ENCODE data around the gene GJA4. TPM values are rescaled to one million over a fixed set of nuclear protein-coding genes. Genes with fewer than 3 reads are reported as not detected.
A peak's percentile ranks its signal among the peaks of the same experiment; 100 is the strongest.

The GJA4 gene
- total RNA-seq, 4 donors from 2014 or later, result 2.0 to 5.0 (median 3.5) TPM

- Histone ChIP-seq H3K27me3 (no peaks in the 10 kb centered on the region), H3K4me1 (peaks cover 0 to 52% (median 0%) of the 10 kb centered on the region in 3 donors), H3K9me3 (no peaks in the 10 kb centered on the region), H3K27ac (peak overlapping the region in 1 of 4 donors; percentile 8), H3K36me3 (peaks cover 0 to 10% (median 0%) of the 10 kb centered on the region in 3 donors), H3K4me3 (no peak overlapping the region)
- intact Hi-C loops (cut with DNase I), result no loop called here
- DNase-seq, result no peak
- 71 to 86% methylated on average over 1 to 2 of the region's 4 CpGs for WGBS, 2 donors
- no peak for TF ChIP-seq POLR2A (IDR thresholded peaks at IDR 0.05)
- TF ChIP-seq CTCF (IDR thresholded peaks at IDR 0.05), result no peak
These were observed 50.2 kb downstream of the GJA4 start for GRCh38 chr1:34842952-34843371.

- TF ChIP-seq CTCF (IDR thresholded peaks at IDR 0.05) (no peak), POLR2A (IDR thresholded peaks at IDR 0.05) (no peak)
- no peak overlapping the region for H3K4me3 ChIP-seq
- H3K27me3 ChIP-seq, result no peaks in the 10 kb centered on the region
- H3K36me3 ChIP-seq, result peaks cover 0 to 14% (median 0%) of the 10 kb centered on the region in 3 donors
- H3K4me1 ChIP-seq, result peaks cover 0 to 52% (median 0%) of the 10 kb centered on the region in 3 donors
- no peak for DNase-seq
- WGBS, 2 donors, result 78 to 83% methylated on average over 9 to 14 of the region's 14 CpGs
- H3K27ac ChIP-seq, result peak overlapping the region in 2 of 4 donors; percentile 8 to 42
- H3K9me3 ChIP-seq, result no peaks in the 10 kb centered on the region
- intact Hi-C loops (cut with DNase I), result no loop called here
These were observed 50.8 kb downstream of the GJA4 start for GRCh38 chr1:34843392-34844251.

- WGBS, 2 donors, result 38 to 67% methylated on average over 1 to 3 of the region's 4 CpGs
- H3K36me3 ChIP-seq, result peaks cover 0 to 19% (median 0%) of the 10 kb centered on the region in 3 donors
- TF ChIP-seq CTCF (IDR thresholded peaks at IDR 0.05), result no peak
- no peak for TF ChIP-seq POLR2A (IDR thresholded peaks at IDR 0.05)
- DNase-seq, result no peak
- intact Hi-C loops (cut with DNase I), result no loop called here
- H3K4me1 ChIP-seq, result peaks cover 0 to 52% (median 0%) of the 10 kb centered on the region in 3 donors
- no peaks in the 10 kb centered on the region for H3K27me3 ChIP-seq
- peak overlapping the region in 1 of 4 donors; percentile 42 for H3K27ac ChIP-seq
- no peak overlapping the region for H3K4me3 ChIP-seq
- no peaks in the 10 kb centered on the region for H3K9me3 ChIP-seq
These were observed 51.4 kb downstream of the GJA4 start for GRCh38 chr1:34844252-34844634.

Other genes with a start within 250 kb of the GJA4 start
- 100 to 1,000 TPM in 2 of 4 donors, 10 to 100 TPM in 2; 91.7 to 123 (median 104) TPM for gene GJB5, start 38.0 kb upstream of the GJA4 start, total RNA-seq
- gene GJB4, start 33.3 kb upstream of the GJA4 start, total RNA-seq, result 1 to 10 TPM; 1.3 to 6.7 (median 2.2) TPM
- gene GJB3, start 11.8 kb upstream of the GJA4 start, total RNA-seq, result 100 to 1,000 TPM in 2 of 4 donors, 10 to 100 TPM in 2; 82.6 to 123 (median 94.4) TPM
- gene SMIM12, start 66.8 kb downstream of the GJA4 start, total RNA-seq, result 10 to 100 TPM; 29.5 to 41.8 (median 36.0) TPM
- under 1 TPM in 2 of 4 donors, not detected in 2; 0.18 to 0.19 TPM for gene DLGAP3, start 136.7 kb downstream of the GJA4 start, total RNA-seq
- 10 to 100 TPM in 2 of 4 donors, 1 to 10 TPM in 2; 3.3 to 28.0 (median 16.1) TPM for gene TMEM35B, start 192.3 kb downstream of the GJA4 start, total RNA-seq
- 10 to 100 TPM in 3 of 4 donors, 1 to 10 TPM in 1; 9.7 to 23.8 (median 15.5) TPM for gene ZMYM6, start 238.9 kb downstream of the GJA4 start, total RNA-seq

Measured in esophagus squamous epithelium (tissue), 5 donors.